GM12878 (cell line): ENCODE measurements around the gene ZIC2. TPM values are rescaled to one million over a fixed set of nuclear protein-coding genes. Genes with fewer than 3 reads are reported as not detected.

Source experiments
- ATAC-seq: fragments of 200-7000 bp; cut with Tn5 transposase; 3 replicates; pipeline ENCODE4 v1.9.1; 2020; ENCODE audit warnings: mild to moderate bottlenecking, moderate library complexity
- BruUV-seq: library from RNA; stranded (reverse); fragments of 400-500 nt; replicated peaks from 2 replicates; lab custom pipeline; 2021; lab: Mats Ljungman, UMichigan
- CTCF ChIA-PET: fragments of 300-600 bp; sonication (Branson Sonifier 250); formaldehyde crosslinking; extraction: SDS; loops from one replicate; lab custom pipeline; 2021; ENCODE audit warnings: inconsistent platforms; lab: Yijun Ruan, JAX
- POLR2A ChIA-PET: fragments of 350-600 bp; formaldehyde crosslinking; extraction: SDS; loops from one replicate; lab custom pipeline; 2021; ENCODE audit warnings: inconsistent platforms; lab: Charles Lee
- RAD21 ChIA-PET: fragments of 300-600 bp; sonication (Branson Sonifier 250); formaldehyde crosslinking; loops from one replicate; lab custom pipeline; 2023; ENCODE audit warnings: antibody characterized with exemption; ENCODE audit not compliant: unreplicated experiment; lab: Charles Lee
- SMC1A ChIA-PET: fragments of 300-600 bp; sonication (Branson Sonifier 250); formaldehyde crosslinking; loops from one replicate; lab custom pipeline; 2023; ENCODE audit not compliant: unreplicated experiment, uncharacterized antibody; lab: Charles Lee
- DNase-seq: peaks from one replicate; pipeline ENCODE4 v3.0.0-alpha.2; 2011; ENCODE audit warnings: low read depth, low spot score
- FAIRE-seq: peaks from 3 replicates; lab custom pipeline; 2011; peaks lifted over from hg19 to GRCh38; lab: Jason Lieb, UNC
- H2AFZ ChIP-seq: 2 replicates; pipeline ENCODE4 v1.6.0; 2011; ENCODE audit warnings: low read depth, low read length, control low read depth; ENCODE audit not compliant: control insufficient read depth
- H3K27ac ChIP-seq: 2 replicates; pipeline ENCODE4 v1.5.1; 2011; ENCODE audit warnings: control low read depth; ENCODE audit not compliant: control insufficient read depth, insufficient read depth
- H3K27me3 ChIP-seq, 2 experiments: replicated peaks in 1 of 2; 2 replicates each; pipeline versions ENCODE4 v1.6.0 to v1.6.1; 2011; ENCODE audit warnings: low read length in 1 of 2; ENCODE audit not compliant: control insufficient read depth in 2 of 2, insufficient read depth in 2 of 2
- H3K36me3 ChIP-seq, 2 experiments: 2 replicates each; pipeline ENCODE4 v1.5.1; 2011; ENCODE audit warnings: low read length in 1 of 2; ENCODE audit not compliant: control insufficient read depth in 2 of 2, insufficient read depth in 2 of 2
- H3K4me1 ChIP-seq: 2 replicates; pipeline ENCODE4 v1.6.1; 2011; ENCODE audit warnings: mild to moderate bottlenecking, low read length, moderate library complexity, mixed read lengths; ENCODE audit not compliant: control insufficient read depth, insufficient read depth
- H3K4me2 ChIP-seq: 2 replicates; pipeline ENCODE4 v1.6.0; 2011; ENCODE audit warnings: control low read depth; ENCODE audit not compliant: control insufficient read depth, insufficient read depth
- H3K4me3 ChIP-seq: fragments of 200-600 bp; sonication (generic); 2 replicates; pipeline ENCODE4 v1.5.1; 2016
- H3K79me2 ChIP-seq: 2 replicates; pipeline ENCODE4 v1.6.0; 2011; ENCODE audit warnings: low read length; ENCODE audit not compliant: control insufficient read depth, insufficient read depth
- H3K9ac ChIP-seq: 2 replicates; pipeline ENCODE4 v1.8.0; 2011; ENCODE audit warnings: low read length, control low read depth, mixed read lengths; ENCODE audit not compliant: control insufficient read depth, insufficient read depth
- H3K9me3 ChIP-seq: replicated peaks from 3 replicates; pipeline ENCODE4 v1.5.1; 2011; ENCODE audit warnings: mild to moderate bottlenecking, low read length; ENCODE audit not compliant: control insufficient read depth, insufficient read depth
- H4K20me1 ChIP-seq: 2 replicates; pipeline ENCODE4 v1.6.0; 2011; ENCODE audit not compliant: control insufficient read depth, insufficient read depth
- DPF2 ChIP-seq: fragments of 450-650 bp; IDR thresholded peaks from 2 replicates; pipeline ENCODE4 v1.6.1; 2017; ENCODE audit warnings: mild to moderate bottlenecking
- ETV6 ChIP-seq, 2 experiments: fragments of 450-650 bp in 1 of 2; IDR thresholded peaks in 1 of 2; conservative IDR thresholded peaks in 1 of 2; 2 replicates each; pipeline ENCODE4 v1.6.1; 2014; ENCODE audit warnings: antibody characterized with exemption in 1 of 2, borderline replicate concordance in 1 of 2, low read depth in 1 of 2, mild to moderate bottlenecking in 1 of 2, moderate library complexity in 1 of 2
- IKZF1 ChIP-seq: fragments of 450-650 bp; conservative IDR thresholded peaks from 2 replicates; pipeline ENCODE4 v1.6.1; 2017; ENCODE audit warnings: antibody characterized with exemption, mild to moderate bottlenecking
- KLF5 ChIP-seq: fragments of 450-650 bp; IDR thresholded peaks from 2 replicates; pipeline ENCODE4 v1.6.1; 2014; ENCODE audit warnings: mild to moderate bottlenecking; ENCODE audit not compliant: partially characterized antibody
- NFYB ChIP-seq: IDR thresholded peaks from 2 replicates; pipeline ENCODE4 v1.6.1; 2011; ENCODE audit warnings: low read depth, mild to moderate bottlenecking, low read length, improper control_type of control experiment, moderate library complexity; ENCODE audit not compliant: insufficient read depth
- NRF1 ChIP-seq: conservative IDR thresholded peaks from 2 replicates; pipeline ENCODE4 v1.6.1; 2011; ENCODE audit warnings: mild to moderate bottlenecking, low read depth, low read length, improper control_type of control experiment
- POLR2AphosphoS5 ChIP-seq: IDR thresholded peaks from 2 replicates; pipeline ENCODE4 v1.6.1; 2011; ENCODE audit warnings: mild to moderate bottlenecking, low read length, inconsistent platforms
- POU2F2 ChIP-seq: IDR thresholded peaks from 3 replicates; pipeline ENCODE4 v1.6.1; 2011; ENCODE audit warnings: low read depth, mild to moderate bottlenecking, low read length, borderline replicate concordance
- RELA ChIP-seq: fragments of 450-650 bp; IDR thresholded peaks from 2 replicates; pipeline ENCODE4 v1.8.0; 2014; ENCODE audit warnings: borderline replicate concordance; ENCODE audit not compliant: partially characterized antibody
- SMC3 ChIP-seq: IDR thresholded peaks from 2 replicates; pipeline ENCODE4 v1.6.1; 2011; ENCODE audit warnings: low read length, improper control_type of control experiment, borderline replicate concordance
- SPI1 ChIP-seq: IDR thresholded peaks from 2 replicates; pipeline ENCODE4 v1.6.1; 2011; ENCODE audit warnings: low read depth, mild to moderate bottlenecking, low read length, moderate library complexity, borderline replicate concordance; ENCODE audit not compliant: insufficient read depth
- STAT1 ChIP-seq: fragments of 450-650 bp; conservative IDR thresholded peaks from 2 replicates; pipeline ENCODE4 v1.6.1; 2014; ENCODE audit warnings: antibody characterized with exemption, mild to moderate bottlenecking
- ZZZ3 ChIP-seq: IDR thresholded peaks from 2 replicates; pipeline ENCODE4 v1.6.1; 2011; ENCODE audit warnings: low read depth; ENCODE audit not compliant: control insufficient read depth, insufficient read length
- WGBS: methylation state at CpG from one replicate; pipeline ENCODE4 v1.1.6; 2016; ENCODE audit warnings: low lambda C conversion rate; ENCODE audit not compliant: insufficient replicate concordance, insufficient coverage; ENCODE audit errors: missing lambda C conversion rate; 5-methylcytosine and 5-hydroxymethylcytosine counted together
- in situ Hi-C: fragments of 300-500 bp; cut with MboI; formaldehyde crosslinking; loops from 9 replicates; pipeline ENCODE4 v1.14.3; 2018; ENCODE audit warnings: mixed read lengths
- intact Hi-C: fragments of 100-400 bp; cut with micrococcal nuclease; formaldehyde crosslinking; loops from one replicate; pipeline ENCODE4 v1.14.2; 2022; ENCODE audit not compliant: unreplicated experiment
- polyA plus RNA-seq, 11 experiments: library from polyadenylated mRNA; depleted of rRNA in 4 of 11; unstranded in 6 of 11; stranded (reverse) in 5 of 11; fragments of >200 nt; fragmentation: Nextera tagmentation in 4 of 11; fragmentation: Illumina TruSeq in 1 of 11; extraction: Ambion mirVana in 4 of 11; extraction: Trizol in 1 of 11; gene quantifications; 1 replicate in 1 of 11; 2 replicates in 10 of 11; pipeline versions ENCODE4 v1.2.1 to v1.2.3, GENCODE V29; 2011 to 2016; ENCODE audit warnings: inconsistent platforms in 2 of 11, missing spikeins in 2 of 11, low read depth in 1 of 11
- total RNA-seq, 4 experiments: library from RNA; depleted of rRNA in 3 of 4; stranded (reverse); fragments of >200 nt in 3 of 4; fragmentation: Illumina TruSeq in 1 of 4; extraction: Trizol in 1 of 4; gene quantifications; 2 replicates each; pipeline versions ENCODE4 v1.2.1 to v1.2.3, GENCODE V29; 2013 to 2021
- TF ChIP-seq, protein P1 (sequence below): fragments of 450-650 bp; formaldehyde crosslinking; IDR thresholded peaks from 2 replicates; pipeline ENCODE4 v1.5.0; 2022; ENCODE audit warnings: mild to moderate bottlenecking, missing genetic modification characterization

The ZIC2 gene
- total and polyA plus RNA-seq, 10 of the 15 experiments (the other 5 are each of a cell fraction or from before 2014, with no cell fraction given), result 0.05 TPM; not detected in 8

DNA sequence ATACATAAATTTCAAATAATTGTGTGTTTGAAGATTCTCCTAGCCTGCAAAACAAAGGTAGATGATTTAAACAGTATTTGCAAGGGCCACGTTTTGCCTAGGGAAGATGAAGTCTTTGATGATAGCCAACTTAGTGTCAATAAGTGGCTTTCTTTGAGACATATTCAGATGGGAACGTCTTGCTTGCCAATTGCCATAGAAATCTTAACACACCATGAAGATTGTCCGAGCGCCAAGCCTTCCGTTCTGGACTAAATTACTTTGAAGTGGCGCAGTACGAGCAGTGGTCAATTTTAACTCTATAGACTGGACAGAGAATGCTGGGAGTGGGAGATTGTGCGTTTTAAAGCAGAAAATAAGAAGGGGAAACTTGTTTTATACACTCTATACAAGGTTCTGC, 19.9 kb upstream of the ZIC2 start:
- Histone ChIP-seq H3K4me2 (no peak overlapping the region), H4K20me1 (no peaks in the 10 kb centered on the region), H3K27me3 (peaks cover 8 to 23% of the 10 kb centered on the region in 2 experiments), H3K4me3 (no peak overlapping the region), H3K9me3 (no peaks in the 10 kb centered on the region), H3K9ac (no peak overlapping the region), H3K27ac (no peak overlapping the region), H2AFZ (no peak overlapping the region), H3K4me1 (no peaks in the 10 kb centered on the region), H3K79me2 (no peaks in the 10 kb centered on the region), H3K36me3 (no peaks in the 10 kb centered on the region)
- ATAC-seq (no peak), FAIRE-seq (no peak), DNase-seq (no peak)
- no TSS peak for BruUV-seq
- in situ Hi-C loops, result no loop called here
- ChIA-PET POLR2A (no interaction called here), RAD21 (no interaction called here), CTCF (no interaction called here), SMC1A (no interaction called here)
- 52% methylated on average over 8 of the region's 8 CpGs for WGBS
- intact Hi-C loops, result no loop called here
- no peak for TF ChIP-seq NRF1
- TF ChIP-seq SMC3, result no peak
- TF ChIP-seq ETV6 (conservative IDR thresholded peaks at IDR 0.05 in 1 of 2, IDR thresholded peaks at IDR 0.05 in 1 of 2; ENCODE audit: borderline replicate concordance in 1 of 2, low read depth in 1 of 2), result no peak
- no peak for TF ChIP-seq SPI1
- no peak for TF ChIP-seq NFYB
- TF ChIP-seq POU2F2, result no peak
- TF ChIP-seq, protein P1, sequence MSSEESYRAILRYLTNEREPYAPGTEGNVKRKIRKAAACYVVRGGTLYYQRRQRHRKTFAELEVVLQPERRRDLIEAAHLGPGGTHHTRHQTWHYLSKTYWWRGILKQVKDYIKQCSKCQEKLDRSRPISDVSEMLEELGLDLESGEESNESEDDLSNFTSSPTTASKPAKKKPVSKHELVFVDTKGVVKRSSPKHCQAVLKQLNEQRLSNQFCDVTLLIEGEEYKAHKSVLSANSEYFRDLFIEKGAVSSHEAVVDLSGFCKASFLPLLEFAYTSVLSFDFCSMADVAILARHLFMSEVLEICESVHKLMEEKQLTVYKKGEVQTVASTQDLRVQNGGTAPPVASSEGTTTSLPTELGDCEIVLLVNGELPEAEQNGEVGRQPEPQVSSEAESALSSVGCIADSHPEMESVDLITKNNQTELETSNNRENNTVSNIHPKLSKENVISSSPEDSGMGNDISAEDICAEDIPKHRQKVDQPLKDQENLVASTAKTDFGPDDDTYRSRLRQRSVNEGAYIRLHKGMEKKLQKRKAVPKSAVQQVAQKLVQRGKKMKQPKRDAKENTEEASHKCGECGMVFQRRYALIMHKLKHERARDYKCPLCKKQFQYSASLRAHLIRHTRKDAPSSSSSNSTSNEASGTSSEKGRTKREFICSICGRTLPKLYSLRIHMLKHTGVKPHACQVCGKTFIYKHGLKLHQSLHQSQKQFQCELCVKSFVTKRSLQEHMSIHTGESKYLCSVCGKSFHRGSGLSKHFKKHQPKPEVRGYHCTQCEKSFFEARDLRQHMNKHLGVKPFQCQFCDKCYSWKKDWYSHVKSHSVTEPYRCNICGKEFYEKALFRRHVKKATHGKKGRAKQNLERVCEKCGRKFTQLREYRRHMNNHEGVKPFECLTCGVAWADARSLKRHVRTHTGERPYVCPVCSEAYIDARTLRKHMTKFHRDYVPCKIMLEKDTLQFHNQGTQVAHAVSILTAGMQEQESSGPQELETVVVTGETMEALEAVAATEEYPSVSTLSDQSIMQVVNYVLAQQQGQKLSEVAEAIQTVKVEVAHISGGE (CRISPR knock-in tag), result no peak
- no peak for TF ChIP-seq POLR2AphosphoS5
- no peak for TF ChIP-seq RELA
- no peak for TF ChIP-seq ZZZ3
- TF ChIP-seq DPF2, result no peak
- TF ChIP-seq IKZF1, result no peak
- no peak for TF ChIP-seq KLF5
- no peak for TF ChIP-seq STAT1
